A673 (cell line): ENCODE measurements around the gene ADCY5.

Experiments
- CTCF ChIP-seq: fragments of 300-800, 200-600 bp; sonication (generic); conservative IDR thresholded peaks from 2 replicates; pipeline ENCODE4 v1.5.1; 2017; ENCODE audit warnings: low read depth, mild to moderate bottlenecking, antibody characterized with exemption, low read length, moderate library complexity, mixed read lengths
- EZH2 ChIP-seq: fragments of 200-600 bp; sonication (generic); IDR thresholded peaks from 2 replicates; pipeline ENCODE4 v1.6.1; 2017; ENCODE audit warnings: borderline replicate concordance, low read depth, mild to moderate bottlenecking, mixed read lengths, antibody characterized with exemption, low read length; ENCODE audit not compliant: poor library complexity, severe bottlenecking

- no peak for TF ChIP-seq CTCF
- TF ChIP-seq EZH2 = no peak
Observed at GRCh38 chr3:123392871-123393620, 55.8 kb downstream of the ADCY5 start.
